Measurements from ENCODE around the gene CEP295NL.
"Not testable (repeated sequence)": the region's sequence is repeated elsewhere in the genome, so short reads cannot be mapped to it uniquely, and the experiment has no call there.

Gene CEP295NL, protein sequence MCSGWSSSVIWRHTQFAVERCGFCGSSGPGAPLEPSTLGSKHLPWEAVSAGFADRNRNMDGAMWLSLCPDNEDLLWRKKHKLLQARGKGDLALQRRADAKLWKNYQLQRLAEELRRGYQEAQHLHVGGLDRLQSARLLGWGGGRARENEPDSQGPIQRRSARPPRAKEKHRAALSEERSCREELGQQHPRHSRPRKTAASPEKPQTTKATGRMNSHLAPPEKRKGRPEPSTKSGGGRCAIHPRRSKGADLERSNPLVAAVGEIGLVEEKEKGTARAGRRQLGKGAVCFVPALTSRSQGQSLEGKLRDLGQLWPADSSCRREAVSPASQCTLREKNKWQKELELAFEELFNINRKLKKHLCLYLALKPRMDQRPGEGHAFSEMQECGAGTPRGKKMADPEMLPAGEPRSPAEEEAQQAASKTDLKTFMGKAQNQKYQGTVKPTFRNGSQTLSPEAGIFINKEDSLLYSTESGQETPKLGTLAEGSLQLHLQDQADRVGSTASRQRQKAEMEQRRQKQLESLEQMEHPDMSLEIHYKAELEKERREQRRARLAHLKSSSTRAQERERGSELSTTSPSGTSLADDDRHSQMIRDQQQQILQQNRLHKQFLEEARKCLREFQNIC

DNA sequence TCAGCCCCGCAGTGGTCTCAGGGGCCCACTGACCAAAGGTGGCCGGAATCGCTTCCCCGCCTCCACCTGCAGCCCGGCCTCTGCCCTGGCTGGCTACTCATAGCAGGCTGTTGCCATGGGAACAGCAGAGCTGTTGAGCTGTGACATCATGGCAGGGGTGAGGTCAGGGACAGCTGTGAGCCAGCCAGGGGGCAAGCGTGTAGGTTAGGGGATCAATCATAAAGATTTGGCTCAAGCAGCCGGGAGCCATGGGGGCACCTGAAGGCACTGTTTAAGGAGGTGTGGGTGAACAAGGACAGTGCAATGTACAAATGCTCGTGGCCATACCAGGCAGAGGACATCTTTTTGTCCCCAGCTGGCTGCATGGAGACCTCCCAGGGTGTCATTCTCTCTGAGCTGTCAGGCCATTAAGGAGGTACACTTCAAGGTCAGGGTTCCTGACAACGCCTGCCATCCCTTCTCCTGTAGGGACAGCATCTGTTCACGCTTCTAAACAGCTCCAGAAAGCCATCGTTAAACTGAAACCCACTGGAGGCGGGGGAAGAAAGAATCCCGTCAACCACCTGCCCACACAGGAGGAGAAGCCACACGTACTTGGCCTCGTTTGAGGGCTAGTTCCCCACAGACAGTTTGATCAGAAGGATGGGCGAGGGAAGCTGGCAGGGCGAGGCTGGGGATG, at the start of gene CEP295NL:
TSS of gene CEP295NL (minus strand) at position 101 of the 679 bp plus-strand sequence. CDS start 1,373 bp downstream, outside the sequence.
- no peaks in the 10 kb centered on the region for H3K9me3 Mint-ChIP-seq

DNA sequence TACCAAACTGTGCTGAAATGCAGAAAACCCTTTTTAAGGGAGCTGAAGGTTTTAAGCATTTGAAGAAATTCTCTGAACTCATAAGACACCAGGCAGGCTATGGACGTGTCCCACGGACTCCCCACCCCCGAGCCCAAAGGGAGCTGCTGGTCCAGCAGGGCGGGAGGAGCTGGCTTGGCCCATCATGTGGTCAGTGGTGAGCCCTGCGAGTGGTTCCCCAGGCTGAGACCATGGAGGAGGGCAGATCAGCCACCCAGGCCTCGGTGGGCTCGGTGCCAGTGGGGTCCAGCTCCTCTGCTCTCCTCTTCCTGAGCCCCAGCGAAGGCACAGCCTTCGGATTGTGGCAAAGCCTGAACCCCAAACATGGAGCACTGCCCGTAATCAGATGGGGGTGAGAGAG, 49.7 kb upstream of the CEP295NL start:
- Mint-ChIP-seq H3K27me3 (no peaks in the 10 kb centered on the region), H3K36me3 (ENCODE audit: low read depth) (no peaks in the 10 kb centered on the region), H3K4me3 (no peak overlapping the region), H3K4me1 (ENCODE audit: low read depth) (peaks cover 2% of the 10 kb centered on the region), H3K27ac (no peak overlapping the region), H3K9me3 (peaks cover 11% of the 10 kb centered on the region)
- DNase-seq = no peak

More for the DNA sequence above, at the start of gene CEP295NL:
- no peaks in the 10 kb centered on the region for H3K27me3 Mint-ChIP-seq
- no peak within 1 kb of the TSS for H3K4me3 Mint-ChIP-seq
- H3K4me1 Mint-ChIP-seq (ENCODE audit: low read depth) = peaks cover 17% of the 10 kb centered on the region
- DNase-seq = no peak
- H3K27ac Mint-ChIP-seq = peak within 1 kb of the TSS; percentile 22
- H3K36me3 Mint-ChIP-seq (ENCODE audit: low read depth) = no peaks in the 10 kb centered on the region

DNA sequence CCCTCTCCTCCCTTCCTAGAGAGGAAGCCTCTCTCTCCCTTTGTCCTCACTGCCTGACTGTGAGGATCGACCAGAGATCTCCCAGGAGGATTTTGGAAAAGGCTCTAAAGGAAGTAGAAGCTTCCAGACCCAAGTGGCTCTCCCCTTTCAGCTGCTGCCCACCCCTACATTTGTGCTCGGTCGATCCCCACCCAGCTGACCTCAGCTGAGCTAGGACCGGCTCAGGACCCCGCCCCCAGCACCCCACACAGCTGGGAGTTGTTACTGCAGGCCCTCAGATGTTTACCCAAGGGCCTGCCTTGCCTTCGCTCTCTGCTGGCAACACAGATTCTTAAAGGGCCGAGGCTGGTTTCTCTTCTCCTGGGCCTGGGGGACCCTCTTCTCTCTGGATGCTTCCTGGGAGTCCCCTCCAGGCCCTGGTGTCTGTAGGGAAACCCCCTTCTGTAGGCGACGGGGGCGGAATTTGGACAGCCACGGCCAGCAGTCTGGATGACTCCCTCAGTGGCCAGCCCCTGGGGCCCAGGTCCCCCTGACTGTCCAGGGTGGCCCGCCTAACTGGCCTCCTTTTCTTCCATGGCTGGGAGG, 49.1 kb upstream of the CEP295NL start:
- no peak overlapping the region for H3K4me3 Mint-ChIP-seq
- H3K27me3 Mint-ChIP-seq = no peaks in the 10 kb centered on the region
- no peaks in the 10 kb centered on the region for H3K36me3 Mint-ChIP-seq (ENCODE audit: low read depth)
- H3K4me1 Mint-ChIP-seq (ENCODE audit: low read depth) = peaks cover 2% of the 10 kb centered on the region
- H3K9me3 Mint-ChIP-seq = peaks cover 11% of the 10 kb centered on the region
- DNase-seq = no peak
- no peak overlapping the region for H3K27ac Mint-ChIP-seq

DNA sequence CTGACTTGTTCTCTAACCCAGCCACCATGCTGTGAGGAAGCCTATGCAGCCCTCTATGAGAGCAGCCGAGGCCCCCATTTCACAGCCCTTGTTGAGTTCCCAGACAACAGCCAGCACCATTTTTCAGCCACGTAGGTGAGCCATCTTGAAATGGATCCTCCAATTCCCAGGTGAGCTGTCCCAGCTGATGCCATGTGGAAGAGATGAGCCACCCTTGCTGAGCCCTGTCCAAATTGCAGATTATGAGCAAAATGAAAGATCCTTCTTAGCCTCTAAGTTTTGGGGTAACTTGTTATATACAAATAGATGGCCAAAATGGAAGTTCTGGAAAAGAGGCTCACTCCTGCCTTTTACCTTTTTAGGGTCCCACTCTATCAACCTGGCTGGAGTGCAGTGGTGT, 47.9 kb upstream of the CEP295NL start:
- Mint-ChIP-seq H3K9me3 (peaks cover 11% of the 10 kb centered on the region), H3K4me1 (ENCODE audit: low read depth) (peaks cover 2% of the 10 kb centered on the region), H3K4me3 (no peak overlapping the region), H3K27me3 (no peaks in the 10 kb centered on the region), H3K27ac (no peak overlapping the region), H3K36me3 (ENCODE audit: low read depth) (no peaks in the 10 kb centered on the region)
- no peak for DNase-seq

DNA sequence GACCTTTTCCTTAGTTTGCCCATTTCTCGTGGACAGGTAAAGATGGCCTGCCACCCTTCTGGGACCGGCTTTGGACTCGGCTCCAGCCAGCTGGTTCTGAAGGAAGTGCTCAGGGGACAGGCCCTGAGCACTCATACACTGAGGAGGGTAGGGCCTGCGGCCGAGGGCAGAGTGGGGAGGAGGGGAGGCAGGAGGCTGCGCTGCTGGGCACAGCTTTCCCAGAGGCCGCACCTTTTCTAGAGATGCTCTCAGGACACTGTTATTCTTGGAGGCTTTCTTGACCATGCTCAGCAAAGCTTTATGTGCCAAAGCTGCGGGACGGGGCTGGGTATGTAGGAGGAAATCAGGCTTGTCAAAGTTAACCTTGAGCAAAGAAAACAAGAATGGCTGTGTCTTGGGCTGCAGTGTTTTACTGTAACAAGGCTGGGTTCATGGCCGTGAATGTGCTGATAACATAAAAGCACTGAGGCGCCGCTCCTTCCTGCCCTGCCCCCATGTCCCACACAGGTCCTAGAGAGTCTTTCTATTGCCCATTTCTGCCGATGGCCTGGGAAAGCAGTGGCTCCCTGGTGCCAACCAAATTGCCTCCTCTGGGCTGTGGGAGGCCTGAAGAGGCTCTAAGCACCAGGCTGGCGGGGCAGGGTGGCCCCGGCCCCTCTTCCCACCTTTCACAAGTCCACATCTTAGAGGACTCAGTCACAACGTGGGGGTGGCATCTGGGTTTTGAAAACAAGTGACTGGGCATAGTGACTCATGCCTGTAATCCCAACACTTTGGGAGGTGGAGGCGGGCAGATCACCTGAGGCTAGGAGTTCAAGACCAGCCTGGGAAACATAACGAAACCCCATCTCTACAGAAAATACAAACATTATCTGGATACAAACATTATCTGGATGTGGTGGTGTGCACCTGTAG, 44.5 kb upstream of the CEP295NL start:
- no peaks in the 10 kb centered on the region for H3K36me3 Mint-ChIP-seq (ENCODE audit: low read depth)
- no peak overlapping the region for H3K4me3 Mint-ChIP-seq
- DNase-seq = no peak
- peaks cover 4% of the 10 kb centered on the region for H3K27me3 Mint-ChIP-seq
- H3K9me3 Mint-ChIP-seq = peaks cover 11% of the 10 kb centered on the region
- H3K27ac Mint-ChIP-seq = no peak overlapping the region
- no peaks in the 10 kb centered on the region for H3K4me1 Mint-ChIP-seq (ENCODE audit: low read depth)

DNA sequence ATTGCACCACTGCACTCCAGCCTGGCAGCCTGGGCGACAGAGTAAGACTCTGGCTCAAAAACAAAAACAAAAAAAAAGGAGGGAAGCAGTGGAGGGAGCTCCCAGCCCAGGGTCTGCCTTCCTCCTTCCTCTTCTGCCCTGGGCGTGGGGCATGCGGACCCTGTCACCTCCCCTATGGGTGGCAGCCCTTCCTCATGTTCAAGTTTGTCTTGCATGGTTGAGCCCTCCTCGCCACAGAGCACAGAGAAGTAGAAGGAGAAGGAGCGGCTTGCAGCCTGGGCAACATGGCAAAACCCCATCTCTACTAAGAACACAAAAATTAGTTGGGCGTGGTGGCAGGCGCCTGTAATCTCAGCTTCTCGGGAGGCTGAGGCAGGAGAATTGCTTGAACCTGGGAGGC, 43.6 kb upstream of the CEP295NL start:
- no peaks in the 10 kb centered on the region for H3K4me1 Mint-ChIP-seq (ENCODE audit: low read depth)
- peaks cover 4% of the 10 kb centered on the region for H3K27me3 Mint-ChIP-seq
- H3K4me3 Mint-ChIP-seq = no peak overlapping the region

DNA sequence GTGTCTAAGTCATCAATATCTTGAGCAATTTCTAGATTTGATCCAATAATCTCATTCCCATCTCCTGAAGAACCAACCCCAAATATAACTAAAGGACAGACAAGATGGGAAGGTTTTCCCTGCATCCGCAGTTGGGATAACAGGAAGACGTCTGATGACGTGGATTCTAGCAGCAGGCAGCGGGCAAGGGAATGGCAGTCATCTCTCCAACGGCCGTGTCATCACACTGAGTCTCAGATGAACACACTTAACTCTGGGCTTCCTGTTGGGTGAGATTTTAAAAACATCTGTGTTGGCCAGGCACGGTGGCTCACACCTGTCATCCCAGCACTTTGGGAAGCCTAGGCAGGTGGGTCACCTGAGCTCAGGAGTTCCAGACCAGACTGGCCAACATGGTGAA, 43.1 kb upstream of the CEP295NL start:
- H3K4me1 Mint-ChIP-seq (ENCODE audit: low read depth) = no peaks in the 10 kb centered on the region

More for the DNA sequence above, 43.6 kb upstream of the CEP295NL start:
- no peak for DNase-seq
- Mint-ChIP-seq H3K9me3 (peaks cover 11% of the 10 kb centered on the region), H3K36me3 (ENCODE audit: low read depth) (no peaks in the 10 kb centered on the region), H3K27ac (no peak overlapping the region)

DNA sequence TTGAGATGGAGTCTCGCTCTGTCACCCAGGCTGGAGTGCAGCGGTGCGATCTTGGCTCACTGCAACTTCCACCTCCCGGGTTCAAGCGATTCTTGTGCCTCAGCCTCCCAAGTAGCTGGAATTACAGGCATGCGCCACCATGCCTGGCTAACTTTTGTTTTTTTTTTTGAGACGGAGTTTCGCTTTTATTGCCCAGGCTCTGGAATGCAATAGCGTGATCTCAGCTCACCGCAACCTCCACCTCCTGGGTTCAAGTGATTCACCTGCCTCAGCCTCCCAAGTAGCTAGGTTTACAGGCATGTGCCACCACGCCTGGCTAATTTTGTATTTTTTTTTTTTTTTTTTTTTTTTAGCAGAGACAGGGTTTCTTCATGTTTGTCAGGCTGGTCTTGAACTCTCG, 42.5 kb upstream of the CEP295NL start:
- H3K27me3 Mint-ChIP-seq; DNase-seq; H3K4me3 Mint-ChIP-seq; H3K36me3 Mint-ChIP-seq (ENCODE audit: low read depth); H3K27ac Mint-ChIP-seq; H3K4me1 Mint-ChIP-seq (ENCODE audit: low read depth); H3K9me3 Mint-ChIP-seq: not testable (repeated sequence)

More for the DNA sequence above, 43.1 kb upstream of the CEP295NL start:
- DNase-seq = no peak
- Mint-ChIP-seq H3K27me3 (peaks cover 4% of the 10 kb centered on the region), H3K4me3 (no peak overlapping the region), H3K36me3 (ENCODE audit: low read depth) (no peaks in the 10 kb centered on the region), H3K27ac (no peak overlapping the region), H3K9me3 (peaks cover 11% of the 10 kb centered on the region)

DNA sequence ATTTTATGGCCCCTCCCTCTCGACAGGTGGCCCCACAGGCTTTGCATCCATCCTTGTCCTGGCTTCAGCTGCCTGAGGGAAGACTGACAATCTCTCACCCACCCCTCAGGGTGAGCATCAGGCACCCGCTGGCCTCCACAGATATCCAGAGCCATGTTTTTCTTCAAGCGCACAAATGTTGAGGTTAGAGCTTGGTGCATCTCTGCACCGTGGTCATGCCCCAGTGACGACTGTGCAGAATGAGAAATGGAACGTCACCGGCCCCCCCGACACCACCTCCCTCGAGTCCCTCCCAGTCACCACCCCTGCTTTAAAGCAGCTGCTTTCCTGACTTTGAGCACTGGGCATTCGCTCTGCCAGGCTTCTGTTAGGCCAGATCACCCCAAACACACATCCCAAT, 42.0 kb upstream of the CEP295NL start:
- Mint-ChIP-seq H3K4me3 (no peak overlapping the region), H3K27me3 (peaks cover 4% of the 10 kb centered on the region)

DNA sequence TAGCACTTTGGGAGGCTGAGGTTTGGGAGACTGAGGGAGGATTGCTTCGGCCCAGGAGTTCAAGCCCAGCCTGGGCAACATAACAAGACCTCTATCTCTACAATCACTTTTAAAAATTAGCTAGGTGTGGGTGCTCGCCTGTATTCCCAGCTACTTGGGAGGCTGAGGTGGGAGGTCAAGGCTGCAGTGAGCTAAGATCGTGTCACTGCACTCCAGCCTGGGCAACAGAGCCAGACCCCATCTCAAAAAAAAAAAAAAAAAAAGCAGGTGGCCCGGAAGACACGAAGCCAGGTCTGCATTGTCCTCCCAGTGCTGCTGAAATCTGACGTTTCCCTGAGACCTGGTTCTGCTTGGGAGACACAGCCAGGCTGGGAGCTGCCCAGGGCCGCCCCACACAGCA, 41.0 kb upstream of the CEP295NL start:
- no peak for DNase-seq
- Mint-ChIP-seq H3K4me1 (ENCODE audit: low read depth) (no peaks in the 10 kb centered on the region), H3K9me3 (no peaks in the 10 kb centered on the region), H3K4me3 (no peak overlapping the region), H3K27ac (no peak overlapping the region), H3K36me3 (ENCODE audit: low read depth) (no peaks in the 10 kb centered on the region), H3K27me3 (peaks cover 4% of the 10 kb centered on the region)

More for the DNA sequence above, 42.0 kb upstream of the CEP295NL start:
- Mint-ChIP-seq H3K4me1 (ENCODE audit: low read depth) (no peaks in the 10 kb centered on the region), H3K9me3 (peaks cover 1% of the 10 kb centered on the region), H3K36me3 (ENCODE audit: low read depth) (no peaks in the 10 kb centered on the region), H3K27ac (no peak overlapping the region)
- DNase-seq = no peak

DNA sequence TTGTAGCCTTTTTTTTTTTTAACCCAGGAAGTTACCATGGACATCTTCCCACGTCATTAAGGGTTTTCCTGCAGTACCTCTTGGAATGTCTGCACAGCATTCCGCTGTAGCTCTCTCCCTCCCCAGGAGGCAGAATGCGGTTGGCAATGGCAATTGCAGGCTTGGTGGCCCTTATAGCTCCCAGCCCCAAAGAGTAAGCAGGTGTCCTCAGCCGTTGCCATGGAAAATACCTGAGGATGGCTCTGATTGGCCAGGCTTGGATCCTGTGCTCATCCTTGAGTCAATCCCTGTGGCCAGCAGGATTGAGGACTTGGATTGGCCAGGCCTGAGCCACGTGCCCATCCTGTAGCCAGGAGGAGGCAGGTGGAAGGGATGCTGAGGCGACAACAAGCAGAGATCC, 37.7 kb upstream of the CEP295NL start:
- H3K4me1 Mint-ChIP-seq (ENCODE audit: low read depth) = no peaks in the 10 kb centered on the region
- no peak overlapping the region for H3K4me3 Mint-ChIP-seq
- H3K27me3 Mint-ChIP-seq = peaks cover 4% of the 10 kb centered on the region
- H3K27ac Mint-ChIP-seq = no peak overlapping the region
- no peaks in the 10 kb centered on the region for H3K9me3 Mint-ChIP-seq
- H3K36me3 Mint-ChIP-seq (ENCODE audit: low read depth) = no peaks in the 10 kb centered on the region
- no peak for DNase-seq

DNA sequence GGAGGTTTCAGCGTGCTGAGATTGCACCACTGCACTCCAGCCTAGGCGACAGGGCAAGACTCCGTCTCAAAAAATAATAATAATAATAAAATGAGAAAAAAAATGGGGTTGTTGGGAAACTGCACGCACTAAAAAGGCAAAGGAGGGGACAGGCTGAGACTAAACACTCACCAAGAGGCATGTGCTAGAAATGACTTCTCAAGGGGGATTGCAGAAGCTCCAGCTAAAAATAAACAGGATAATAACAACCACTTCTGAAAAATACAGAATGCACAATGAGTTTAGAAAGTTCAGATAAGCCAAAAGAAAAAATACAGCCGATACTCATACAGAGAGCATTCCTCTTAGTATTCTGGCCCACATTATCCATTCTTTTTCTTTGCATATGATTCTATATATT, 37.3 kb upstream of the CEP295NL start:
- H3K9me3 Mint-ChIP-seq = no peaks in the 10 kb centered on the region
- H3K36me3 Mint-ChIP-seq (ENCODE audit: low read depth) = no peaks in the 10 kb centered on the region
- H3K27ac Mint-ChIP-seq = no peak overlapping the region
- no peaks in the 10 kb centered on the region for H3K4me1 Mint-ChIP-seq (ENCODE audit: low read depth)
- peaks cover 7% of the 10 kb centered on the region for H3K27me3 Mint-ChIP-seq
- no peak for DNase-seq
- no peak overlapping the region for H3K4me3 Mint-ChIP-seq

DNA sequence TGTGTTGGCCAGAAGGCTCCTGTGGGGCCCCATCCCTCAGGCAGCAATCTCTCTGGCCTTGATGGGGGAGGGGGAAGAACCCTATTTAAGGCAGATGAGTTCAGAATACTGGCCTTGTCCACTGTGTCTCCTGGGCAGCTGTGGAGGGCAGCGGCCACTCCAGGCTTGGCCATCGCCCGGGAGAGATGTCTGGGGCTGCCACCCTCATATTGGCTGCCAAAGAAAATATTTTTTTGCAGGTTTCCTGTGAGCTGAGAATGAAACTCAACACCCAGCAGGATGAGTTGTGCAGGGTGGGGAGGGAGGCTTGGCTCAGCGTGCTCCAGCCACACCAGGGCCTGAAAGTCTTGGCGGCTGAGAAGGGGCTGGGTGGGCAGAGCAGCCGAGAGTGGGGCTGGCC, 36.6 kb upstream of the CEP295NL start:
- no peak overlapping the region for H3K27ac Mint-ChIP-seq
- peaks cover 7% of the 10 kb centered on the region for H3K27me3 Mint-ChIP-seq
- H3K9me3 Mint-ChIP-seq = no peaks in the 10 kb centered on the region
- H3K4me3 Mint-ChIP-seq = no peak overlapping the region
- H3K4me1 Mint-ChIP-seq (ENCODE audit: low read depth) = no peaks in the 10 kb centered on the region
- H3K36me3 Mint-ChIP-seq (ENCODE audit: low read depth) = no peaks in the 10 kb centered on the region
- no peak for DNase-seq

DNA sequence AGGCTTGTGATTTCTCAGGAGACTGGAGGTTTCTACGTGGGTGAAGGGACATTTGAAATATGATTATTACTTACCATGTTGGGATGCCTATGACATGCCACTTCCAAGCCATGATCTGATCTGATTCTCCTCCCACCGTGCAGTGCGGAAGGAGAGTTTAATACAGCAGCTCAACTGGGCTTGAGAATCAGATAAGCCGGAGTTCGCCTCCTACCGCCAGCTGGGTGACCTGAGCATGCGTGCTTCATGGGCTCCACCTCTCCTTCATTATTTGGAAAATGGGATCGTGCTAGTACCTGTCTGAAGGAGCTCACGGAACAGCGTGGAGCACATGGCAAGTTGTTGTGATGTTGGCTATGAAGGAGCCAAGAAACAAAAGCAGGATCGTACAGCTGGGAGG, 34.6 kb upstream of the CEP295NL start:
- H3K9me3 Mint-ChIP-seq = no peaks in the 10 kb centered on the region
- DNase-seq = no peak
- H3K4me1 Mint-ChIP-seq (ENCODE audit: low read depth) = peaks cover 11% of the 10 kb centered on the region
- H3K4me3 Mint-ChIP-seq = no peak overlapping the region
- no peaks in the 10 kb centered on the region for H3K36me3 Mint-ChIP-seq (ENCODE audit: low read depth)
- peaks cover 3% of the 10 kb centered on the region for H3K27me3 Mint-ChIP-seq
- H3K27ac Mint-ChIP-seq = no peak overlapping the region
